Stomach smooth muscle (tissue), 2 donors: ENCODE results near the gene SFTA2.
A peak's percentile ranks its signal among the peaks of the same experiment; 100 is the strongest.
"Not testable (repeated sequence)": the region's sequence is repeated elsewhere in the genome, so short reads cannot be mapped to it uniquely, and the experiment has no call there.

Experiments
- H3K27ac ChIP-seq: one replicate; pipeline ENCODE4 v1.7.0; 2013; ENCODE audit warnings: mild to moderate bottlenecking, low read length, inconsistent platforms
- H3K27me3 ChIP-seq, 2 donors: one replicate each; pipeline ENCODE4 v1.7.0; 2013; ENCODE audit warnings: low read length in 2 of 2; ENCODE audit not compliant: insufficient read depth in 2 of 2, control insufficient read depth in 1 of 2
- H3K36me3 ChIP-seq, 2 donors: one replicate each; pipeline ENCODE4 v1.7.0; 2013; ENCODE audit warnings: low read length in 2 of 2; ENCODE audit not compliant: control insufficient read depth in 2 of 2, insufficient read depth in 2 of 2
- H3K4me1 ChIP-seq: one replicate; pipeline ENCODE4 v1.7.0; 2013; ENCODE audit warnings: low read length; ENCODE audit not compliant: control insufficient read depth, insufficient read depth
- H3K4me3 ChIP-seq, 2 donors: one replicate each; pipeline ENCODE4 v1.7.0; 2013; ENCODE audit warnings: low read length in 2 of 2
- H3K9ac ChIP-seq, 2 donors: one replicate each; pipeline ENCODE4 v1.7.0; 2013; ENCODE audit warnings: low read length in 2 of 2, mild to moderate bottlenecking in 1 of 2
- H3K9me3 ChIP-seq, 2 donors: one replicate each; pipeline ENCODE4 v1.7.0; 2013; ENCODE audit warnings: low read length in 2 of 2; ENCODE audit not compliant: control insufficient read depth in 2 of 2
- donor health status: healthy.
- donor health status: Pancreatic carcinoma.

SFTA2 gene

GRCh38 chr6:30927080-30927479 is 4.9 kb downstream of the SFTA2 start:
- not testable (repeated sequence) for H3K9ac ChIP-seq, H3K27me3 ChIP-seq
- peaks cover 24 to 29% of the 10 kb centered on the region in 2 donors for H3K36me3 ChIP-seq

GRCh38 chr6:30926644-30927043 is 5.3 kb downstream of the SFTA2 start:
- no peak overlapping the region for H3K9ac ChIP-seq
- H3K4me1 ChIP-seq = no peaks in the 10 kb centered on the region
- peaks cover 4 to 7% of the 10 kb centered on the region in 2 donors for H3K9me3 ChIP-seq
- H3K27me3 ChIP-seq = no peaks in the 10 kb centered on the region
- H3K36me3 ChIP-seq = peaks cover 24 to 30% of the 10 kb centered on the region in 2 donors
- H3K4me3 ChIP-seq = no peak overlapping the region
- H3K27ac ChIP-seq = no peak overlapping the region

More at GRCh38 chr6:30927080-30927479, 4.9 kb downstream of the SFTA2 start:
- not testable (repeated sequence) for H3K9me3 ChIP-seq, H3K4me3 ChIP-seq, H3K27ac ChIP-seq, H3K4me1 ChIP-seq

- not testable (repeated sequence) for H3K9ac ChIP-seq, H3K4me3 ChIP-seq, H3K27me3 ChIP-seq, H3K9me3 ChIP-seq, H3K4me1 ChIP-seq, H3K27ac ChIP-seq
- peaks cover 42 to 52% of the 10 kb centered on the region in 2 donors for H3K36me3 ChIP-seq
These were observed 7.8 kb downstream of the SFTA2 start for GRCh38 chr6:30924040-30924627.

GRCh38 chr6:30922447-30922852 is 9.5 kb downstream of the SFTA2 start:
- H3K4me1 ChIP-seq = no peaks in the 10 kb centered on the region
- peaks cover 45 to 56% of the 10 kb centered on the region in 2 donors for H3K36me3 ChIP-seq

GRCh38 chr6:30918670-30919069 is 13.3 kb downstream of the SFTA2 start:
- Histone ChIP-seq H3K4me1 (peaks cover 21% of the 10 kb centered on the region), H3K27me3 (no peaks in the 10 kb centered on the region), H3K9me3 (no peaks in the 10 kb centered on the region), H3K27ac (no peak overlapping the region), H3K9ac (no peak overlapping the region), H3K4me3 (no peak overlapping the region), H3K36me3 (peaks cover 30 to 46% of the 10 kb centered on the region in 2 donors)

More at GRCh38 chr6:30922447-30922852, 9.5 kb downstream of the SFTA2 start:
- Histone ChIP-seq H3K4me3 (no peak overlapping the region), H3K9ac (no peak overlapping the region), H3K9me3 (no peaks in the 10 kb centered on the region), H3K27ac (no peak overlapping the region), H3K27me3 (no peaks in the 10 kb centered on the region)

GRCh38 chr6:30917487-30917886 is 14.5 kb downstream of the SFTA2 start:
- no peaks in the 10 kb centered on the region for H3K27me3 ChIP-seq
- no peak overlapping the region for H3K9ac ChIP-seq
- no peak overlapping the region for H3K4me3 ChIP-seq
- no peak overlapping the region for H3K27ac ChIP-seq
- no peaks in the 10 kb centered on the region for H3K9me3 ChIP-seq
- peaks cover 23 to 37% of the 10 kb centered on the region in 2 donors for H3K36me3 ChIP-seq
- H3K4me1 ChIP-seq = peaks cover 26% of the 10 kb centered on the region

GRCh38 chr6:30917041-30917440 is 14.9 kb downstream of the SFTA2 start:
- Histone ChIP-seq H3K9me3 (no peaks in the 10 kb centered on the region), H3K4me3 (no peak overlapping the region), H3K27ac (no peak overlapping the region), H3K9ac (no peak overlapping the region), H3K36me3 (peaks cover 26 to 36% of the 10 kb centered on the region in 2 donors), H3K27me3 (no peaks in the 10 kb centered on the region), H3K4me1 (peaks cover 26% of the 10 kb centered on the region)

GRCh38 chr6:30915591-30915946 is 16.4 kb downstream of the SFTA2 start:
- Histone ChIP-seq H3K27me3 (no peaks in the 10 kb centered on the region), H3K9ac (peak overlapping the region; percentile 94 to 95), H3K36me3 (peaks cover 26 to 38% of the 10 kb centered on the region in 2 donors), H3K9me3 (no peaks in the 10 kb centered on the region), H3K27ac (peak overlapping the region; percentile 93), H3K4me1 (peaks cover 26% of the 10 kb centered on the region), H3K4me3 (peak overlapping the region in 1 of 2 donors; percentile 12)

GRCh38 chr6:30914854-30915590 is 16.9 kb downstream of the SFTA2 start:
- Histone ChIP-seq H3K27me3 (no peaks in the 10 kb centered on the region), H3K27ac (peak overlapping the region; percentile 93), H3K4me3 (peak overlapping the region; percentile 76 to 80), H3K4me1 (peaks cover 26% of the 10 kb centered on the region), H3K9me3 (no peaks in the 10 kb centered on the region), H3K36me3 (peaks cover 22 to 36% of the 10 kb centered on the region in 2 donors), H3K9ac (peak overlapping the region; percentile 94 to 95)

GRCh38 chr6:30914076-30914853 is 17.7 kb downstream of the SFTA2 start, which contains the start of gene VARS2:
TSS of gene VARS2 (plus strand) at chr6:30914238. CDS start at chr6:30914837, 599 bp downstream.
- no peaks in the 10 kb centered on the region for H3K27me3 ChIP-seq
- H3K36me3 ChIP-seq = peaks cover 16 to 33% of the 10 kb centered on the region in 2 donors
- H3K9me3 ChIP-seq = no peaks in the 10 kb centered on the region

More at GRCh38 chr6:30914076-30914853, 17.7 kb downstream of the SFTA2 start, which contains the start of gene VARS2:
- H3K4me3 ChIP-seq = peak within 1 kb of the TSS; percentile 76 to 80
- H3K4me1 ChIP-seq = peaks cover 30% of the 10 kb centered on the region
- H3K9ac ChIP-seq = peak within 1 kb of the TSS; percentile 94 to 95
- H3K27ac ChIP-seq = peak within 1 kb of the TSS; percentile 93
